AG04449 (cell line): Measurements from ENCODE around the gene CASP8AP2.

Experiments
- CTCF ChIA-PET: fragments of 350-600 bp; formaldehyde crosslinking; extraction: SDS; loops from one replicate; lab custom pipeline; 2021; ENCODE audit warnings: antibody characterized with exemption; lab: Yijun Ruan, JAX
- POLR2A ChIA-PET: fragments of 400-600, 350-600 bp; formaldehyde crosslinking; extraction: SDS; loops from one replicate; lab custom pipeline; 2020; ENCODE audit warnings: antibody characterized with exemption, inconsistent platforms; lab: Yijun Ruan, JAX
- DNase-seq: peaks from one replicate; pipeline ENCODE4 v3.0.0-alpha.2; 2010; ENCODE audit warnings: low read depth, low spot score
- H3K4me3 ChIP-seq: 2 replicates; pipeline ENCODE4 v1.5.1; 2011; ENCODE audit warnings: low read depth, mild to moderate bottlenecking, control low read depth, low read length
- CTCF ChIP-seq: IDR thresholded peaks from one replicate; pipeline ENCODE4 v1.5.1; 2011; ENCODE audit warnings: mild to moderate bottlenecking, moderate library complexity, low read length, control low read depth, inconsistent platforms; ENCODE audit not compliant: insufficient read depth; ENCODE audit errors: missing control alignments

The CASP8AP2 gene

GRCh38 chr6:89787660-89788328 is 41.9 kb upstream of the CASP8AP2 start:
- ChIA-PET POLR2A (no interaction called here), CTCF (no interaction called here)
- TF ChIP-seq CTCF, result no peak
- DNase-seq, result no peak
- no peak overlapping the region for H3K4me3 ChIP-seq

DNA sequence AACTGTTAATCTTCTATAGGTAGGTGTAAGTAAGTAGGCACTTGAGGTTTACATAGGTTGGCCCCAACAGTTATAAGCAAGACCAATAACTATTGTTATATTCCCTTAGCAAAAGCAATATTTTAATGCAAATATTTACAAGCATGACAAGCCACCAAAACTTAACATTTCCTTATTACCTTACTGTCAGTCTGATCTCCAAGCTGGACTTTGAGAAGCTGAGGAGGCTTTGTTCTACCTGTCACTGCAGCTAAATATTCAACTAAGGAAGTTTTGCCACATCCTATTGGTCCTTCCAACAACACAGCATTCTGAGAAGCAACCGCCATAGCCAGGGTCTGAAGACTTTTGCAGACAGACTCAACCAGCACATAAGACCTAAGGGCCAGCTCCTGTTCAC is 39.7 kb upstream of the CASP8AP2 start:
- TF ChIP-seq CTCF, result no peak

DNA sequence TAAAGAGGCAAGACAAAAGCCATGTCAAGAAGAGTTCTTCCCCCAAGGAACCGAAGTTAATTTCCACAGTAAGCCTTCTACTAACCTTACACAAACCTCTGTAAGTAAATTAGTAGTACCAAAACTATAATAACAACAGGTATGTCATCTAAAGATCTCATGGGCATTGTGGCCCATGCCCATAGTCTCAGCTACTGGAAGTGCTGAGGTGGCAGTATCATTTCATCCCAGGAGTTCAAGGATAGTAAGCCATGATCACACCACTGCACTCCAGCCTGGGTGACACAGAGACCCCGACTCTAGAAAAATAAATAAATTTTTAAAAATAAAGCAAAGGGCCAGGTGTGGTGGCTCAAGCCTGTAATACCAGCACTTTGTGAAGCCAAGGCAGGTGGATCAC is 39.3 kb upstream of the CASP8AP2 start:
- H3K4me3 ChIP-seq, result no peak overlapping the region
- no peak for TF ChIP-seq CTCF
- POLR2A ChIA-PET, result no interaction called here
- no peak for DNase-seq
- CTCF ChIA-PET, result no interaction called here

More for the DNA sequence above, 39.7 kb upstream of the CASP8AP2 start:
- ChIA-PET POLR2A (no interaction called here), CTCF (no interaction called here)
- H3K4me3 ChIP-seq, result no peak overlapping the region
- no peak for DNase-seq

- H3K4me3 ChIP-seq, result no peak overlapping the region
- ChIA-PET CTCF (interaction anchor here (0.7 to 1.4 kb wide), 6 partner anchors 11 to 38 kb away, joined by 3 to 6 read pairs (median 4); no protein-coding TSS in a partner anchor), POLR2A (no interaction called here)
- DNase-seq, result no peak
- peak; percentile 45 for TF ChIP-seq CTCF
Measured at GRCh38 chr6:89792881-89793280, 36.8 kb upstream of the CASP8AP2 start.

- no peak for DNase-seq
- no peak overlapping the region for H3K4me3 ChIP-seq
- CTCF ChIA-PET, result interaction anchor here (0.7 to 1.4 kb wide), 6 partner anchors 11 to 39 kb away, joined by 3 to 6 read pairs (median 4); no protein-coding TSS in a partner anchor
- no peak for TF ChIP-seq CTCF
- POLR2A ChIA-PET, result no interaction called here
Measured at GRCh38 chr6:89793586-89793985, 36.1 kb upstream of the CASP8AP2 start.

- DNase-seq, result no peak
- no peak for TF ChIP-seq CTCF
- POLR2A ChIA-PET, result no interaction called here
- no peak overlapping the region for H3K4me3 ChIP-seq
- CTCF ChIA-PET, result no interaction called here
Measured at GRCh38 chr6:89794324-89794723, 35.4 kb upstream of the CASP8AP2 start.
